HFF-Myc (cell line): ENCODE data around the gene ADCYAP1R1.
"Not testable (repeated sequence)": the region's sequence is repeated elsewhere in the genome, so short reads cannot be mapped to it uniquely, and the experiment has no call there.

ENCODE experiments used
- DNase-seq: peaks from one replicate; pipeline ENCODE4 v3.0.0-alpha.2; 2011; ENCODE audit warnings: low read depth; ENCODE audit errors: extremely low read depth
- H3K4me3 ChIP-seq: replicated peaks from 2 replicates; pipeline ENCODE4 v1.5.1; 2011; ENCODE audit warnings: low read depth, mild to moderate bottlenecking, control low read depth, low read length
- TF ChIP-seq, protein P1 (sequence below): IDR thresholded peaks from 2 replicates; pipeline ENCODE4 v1.5.1; 2012; ENCODE audit warnings: mild to moderate bottlenecking, low read depth, low read length, control low read depth; ENCODE audit errors: missing control alignments

The ADCYAP1R1 gene

DNA sequence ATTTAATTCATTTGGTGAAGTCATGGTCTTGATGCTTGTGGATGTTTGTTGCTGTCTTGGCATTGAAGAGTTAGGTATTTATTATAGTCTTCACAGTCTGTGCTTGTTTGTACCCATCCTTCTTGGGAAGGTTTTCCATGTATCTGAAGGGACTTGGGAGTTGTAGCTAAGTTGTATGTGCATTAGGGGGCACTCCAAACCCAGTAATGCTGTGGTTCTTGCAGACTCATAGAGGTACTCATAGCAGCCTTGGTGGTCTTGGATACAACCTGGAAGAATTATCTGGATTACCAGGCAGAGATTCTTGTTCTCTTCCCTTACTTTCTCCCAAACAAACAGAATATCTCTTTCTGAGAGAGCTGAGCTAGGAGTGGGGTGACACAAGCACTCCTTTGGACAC is 93.2 kb downstream of the ADCYAP1R1 start:
- H3K4me3 ChIP-seq: no peak overlapping the region
- TF ChIP-seq, protein P1, sequence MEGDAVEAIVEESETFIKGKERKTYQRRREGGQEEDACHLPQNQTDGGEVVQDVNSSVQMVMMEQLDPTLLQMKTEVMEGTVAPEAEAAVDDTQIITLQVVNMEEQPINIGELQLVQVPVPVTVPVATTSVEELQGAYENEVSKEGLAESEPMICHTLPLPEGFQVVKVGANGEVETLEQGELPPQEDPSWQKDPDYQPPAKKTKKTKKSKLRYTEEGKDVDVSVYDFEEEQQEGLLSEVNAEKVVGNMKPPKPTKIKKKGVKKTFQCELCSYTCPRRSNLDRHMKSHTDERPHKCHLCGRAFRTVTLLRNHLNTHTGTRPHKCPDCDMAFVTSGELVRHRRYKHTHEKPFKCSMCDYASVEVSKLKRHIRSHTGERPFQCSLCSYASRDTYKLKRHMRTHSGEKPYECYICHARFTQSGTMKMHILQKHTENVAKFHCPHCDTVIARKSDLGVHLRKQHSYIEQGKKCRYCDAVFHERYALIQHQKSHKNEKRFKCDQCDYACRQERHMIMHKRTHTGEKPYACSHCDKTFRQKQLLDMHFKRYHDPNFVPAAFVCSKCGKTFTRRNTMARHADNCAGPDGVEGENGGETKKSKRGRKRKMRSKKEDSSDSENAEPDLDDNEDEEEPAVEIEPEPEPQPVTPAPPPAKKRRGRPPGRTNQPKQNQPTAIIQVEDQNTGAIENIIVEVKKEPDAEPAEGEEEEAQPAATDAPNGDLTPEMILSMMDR: no peak
- no peak for DNase-seq

DNA sequence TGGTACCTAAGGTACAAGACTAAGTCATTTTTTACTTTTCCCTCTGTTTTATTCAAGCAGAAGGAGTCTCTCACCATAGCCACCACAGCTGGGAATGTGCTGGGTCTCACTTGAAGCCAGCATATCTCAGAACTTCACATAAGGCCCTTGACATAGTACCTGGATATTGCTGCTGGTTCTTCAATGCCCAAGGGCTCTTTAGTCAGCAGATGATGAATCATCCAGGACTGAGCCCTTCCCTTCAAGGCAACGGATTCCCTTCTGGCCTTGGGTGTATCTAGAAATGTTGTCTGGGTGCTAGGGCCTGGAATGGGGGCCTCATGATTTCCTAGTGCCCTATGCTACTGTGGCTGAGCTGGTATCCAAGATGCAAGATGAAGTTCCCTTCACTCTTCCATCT is 93.9 kb downstream of the ADCYAP1R1 start:
- DNase-seq: no peak
- no peak overlapping the region for H3K4me3 ChIP-seq
- TF ChIP-seq, protein P1: no peak

GRCh38 chr7:31146538-31146937 is 94.4 kb downstream of the ADCYAP1R1 start:
- DNase-seq: no peak
- TF ChIP-seq, protein P1: no peak

GRCh38 chr7:31151849-31152248 is 99.7 kb downstream of the ADCYAP1R1 start:
- TF ChIP-seq, protein P1: no peak
- H3K4me3 ChIP-seq: no peak overlapping the region

More at GRCh38 chr7:31146538-31146937, 94.4 kb downstream of the ADCYAP1R1 start:
- no peak overlapping the region for H3K4me3 ChIP-seq

GRCh38 chr7:31153318-31153717 is 101.2 kb downstream of the ADCYAP1R1 start:
- not testable (repeated sequence) for H3K4me3 ChIP-seq, DNase-seq

More at GRCh38 chr7:31151849-31152248, 99.7 kb downstream of the ADCYAP1R1 start:
- no peak for DNase-seq

DNA sequence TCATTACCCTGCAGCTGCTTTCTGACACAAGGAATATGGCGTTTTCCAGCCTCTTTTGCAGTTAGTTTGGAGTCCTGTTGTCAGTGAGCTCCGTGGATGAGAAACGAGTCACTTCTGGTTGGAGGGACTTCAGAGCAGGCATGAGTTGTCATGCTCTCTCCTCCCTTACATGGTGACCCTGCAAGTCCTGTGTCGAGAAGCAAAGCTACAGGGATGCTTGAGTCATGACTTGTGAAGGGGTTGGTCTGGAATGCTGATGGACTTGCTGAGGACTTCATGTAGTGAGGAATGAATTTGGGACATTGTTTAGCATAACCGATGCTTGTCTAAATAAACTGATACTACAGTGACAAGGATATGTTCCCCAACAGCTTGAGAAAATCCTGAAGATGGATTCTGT is 108.8 kb downstream of the ADCYAP1R1 start:
- TF ChIP-seq, protein P1: no peak
- DNase-seq: no peak
- H3K4me3 ChIP-seq: no peak overlapping the region
